HEK293 (cell line): Measurements from ENCODE around the gene CAMK2G.
A peak's percentile ranks its signal among the peaks of the same experiment; 100 is the strongest.

ENCODE experiments used
- CTCF ChIA-PET: fragments of 350-600 bp; formaldehyde crosslinking; extraction: SDS; loops from one replicate; lab custom pipeline; 2021; ENCODE audit warnings: antibody characterized with exemption; lab: Yijun Ruan, JAX
- POLR2A ChIA-PET: fragments of 300-600 bp; formaldehyde crosslinking; extraction: SDS; loops from one replicate; lab custom pipeline; 2020; ENCODE audit warnings: antibody characterized with exemption, inconsistent platforms; lab: Yijun Ruan, JAX
- H3K27ac ChIP-seq: fragments of 200-500 bp; sonication (Bioruptor generic); 2 replicates; pipeline ENCODE4 v1.5.1; 2014; ENCODE audit warnings: low read depth, low read length, control low read depth, inconsistent platforms; ENCODE audit errors: extremely low read depth
- H3K36me3 ChIP-seq, 2 experiments: fragments of 200-500 bp in 1 of 2; sonication (Bioruptor generic) in 1 of 2; 1 replicate in 1 of 2; 2 replicates in 1 of 2; pipeline ENCODE4 v1.5.1; 2014 to 2017; ENCODE audit warnings: inconsistent platforms in 2 of 2, low read length in 2 of 2; ENCODE audit not compliant: control insufficient read depth in 2 of 2, insufficient read depth in 1 of 2
- H3K4me1 ChIP-seq: fragments of 200-500 bp; sonication (Bioruptor generic); 2 replicates; pipeline ENCODE4 v1.5.1; 2014; ENCODE audit warnings: mild to moderate bottlenecking, low read length, inconsistent platforms; ENCODE audit not compliant: control insufficient read depth, insufficient read depth
- H3K4me3 ChIP-seq: 2 replicates; pipeline ENCODE4 v1.5.1; 2011; ENCODE audit warnings: low read depth, mild to moderate bottlenecking, control low read depth, low read length, moderate library complexity
- H3K9me3 ChIP-seq: fragments of 200-500 bp; sonication (Bioruptor generic); 2 replicates; pipeline ENCODE4 v1.5.1; 2014; ENCODE audit warnings: low read depth, low read length, inconsistent platforms; ENCODE audit not compliant: control insufficient read depth, insufficient read depth
- EGR2 ChIP-seq: fragments of 450-650 bp; formaldehyde crosslinking; IDR thresholded peaks from 2 replicates; pipeline ENCODE4 v1.5.1; 2016; ENCODE audit warnings: low read depth, missing biosample characterization, missing genetic modification characterization
- GLIS2 ChIP-seq: fragments of 450-650 bp; formaldehyde crosslinking; IDR thresholded peaks from 2 replicates; pipeline ENCODE4 v1.5.1; 2016; ENCODE audit warnings: missing biosample characterization, missing genetic modification characterization
- RBAK ChIP-seq: fragments of 450-650 bp; formaldehyde crosslinking; IDR thresholded peaks from 2 replicates; pipeline ENCODE4 v1.5.1; 2016; ENCODE audit warnings: missing biosample characterization, missing genetic modification characterization
- REPIN1 ChIP-seq: fragments of 450-650 bp; formaldehyde crosslinking; IDR thresholded peaks from 2 replicates; pipeline ENCODE4 v1.5.1; 2017; ENCODE audit warnings: missing biosample characterization, missing genetic modification characterization, low read depth
- SALL2 ChIP-seq: fragments of 450-650 bp; formaldehyde crosslinking; IDR thresholded peaks from 2 replicates; pipeline ENCODE4 v1.5.0; 2017; ENCODE audit warnings: missing biosample characterization, mild to moderate bottlenecking, missing genetic modification characterization, borderline replicate concordance
- TRIM28 ChIP-seq: IDR thresholded peaks from 2 replicates; pipeline ENCODE4 v1.6.1; 2011; ENCODE audit warnings: low read length, control low read depth, borderline replicate concordance
- ZBTB10 ChIP-seq: fragments of 450-650 bp; formaldehyde crosslinking; IDR thresholded peaks from 2 replicates; pipeline ENCODE4 v1.5.1; 2016; ENCODE audit warnings: missing biosample characterization, missing genetic modification characterization
- ZBTB17 ChIP-seq: fragments of 450-650 bp; formaldehyde crosslinking; IDR thresholded peaks from 2 replicates; pipeline ENCODE4 v1.5.1; 2016; ENCODE audit warnings: missing biosample characterization, missing genetic modification characterization
- ZFHX2 ChIP-seq: fragments of 450-650 bp; formaldehyde crosslinking; conservative IDR thresholded peaks from 2 replicates; pipeline ENCODE4 v1.5.1; 2016; ENCODE audit warnings: missing biosample characterization, missing genetic modification characterization
- ZNF140 ChIP-seq: fragments of 450-650 bp; formaldehyde crosslinking; IDR thresholded peaks from 2 replicates; pipeline ENCODE4 v1.5.1; 2016; ENCODE audit warnings: missing biosample characterization, missing genetic modification characterization
- ZNF155 ChIP-seq: fragments of 450-650 bp; formaldehyde crosslinking; IDR thresholded peaks from 2 replicates; pipeline ENCODE4 v1.5.1; 2016; ENCODE audit warnings: missing biosample characterization, missing genetic modification characterization
- ZNF521 ChIP-seq: fragments of 450-650 bp; formaldehyde crosslinking; IDR thresholded peaks from 2 replicates; pipeline ENCODE4 v1.5.1; 2017; ENCODE audit warnings: missing biosample characterization, mild to moderate bottlenecking, missing genetic modification characterization
- ZNF585B ChIP-seq: fragments of 450-650 bp; formaldehyde crosslinking; IDR thresholded peaks from 2 replicates; pipeline ENCODE4 v1.5.1; 2016; ENCODE audit warnings: missing biosample characterization, missing genetic modification characterization
- ZNF626 ChIP-seq: fragments of 450-650 bp; sonication (Bioruptor Pico); formaldehyde crosslinking; IDR thresholded peaks from 2 replicates; pipeline ENCODE4 v1.5.1; 2018; ENCODE audit warnings: missing biosample characterization, missing genetic modification characterization, inconsistent platforms
- ZNF629 ChIP-seq: fragments of 450-650 bp; formaldehyde crosslinking; IDR thresholded peaks from 2 replicates; pipeline ENCODE4 v1.5.1; 2017; ENCODE audit warnings: missing biosample characterization, missing genetic modification characterization
- ZNF677 ChIP-seq: fragments of 450-650 bp; IDR thresholded peaks from 2 replicates; pipeline ENCODE4 v1.5.0; 2018; ENCODE audit warnings: missing biosample characterization, mild to moderate bottlenecking, missing genetic modification characterization, moderate library complexity
- ZSCAN16 ChIP-seq: fragments of 450-650 bp; formaldehyde crosslinking; IDR thresholded peaks from 2 replicates; pipeline ENCODE4 v1.5.1; 2016; ENCODE audit warnings: missing biosample characterization, missing genetic modification characterization
- TF ChIP-seq, protein P1 (sequence below): fragments of 450-650 bp; formaldehyde crosslinking; IDR thresholded peaks from 2 replicates; pipeline ENCODE4 v1.5.1; 2017; ENCODE audit warnings: missing biosample characterization, missing genetic modification characterization
- TF ChIP-seq, protein P2 (sequence below): fragments of 450-650 bp; formaldehyde crosslinking; IDR thresholded peaks from 2 replicates; pipeline ENCODE4 v1.5.1; 2016; ENCODE audit warnings: missing biosample characterization, missing genetic modification characterization

Gene CAMK2G

DNA sequence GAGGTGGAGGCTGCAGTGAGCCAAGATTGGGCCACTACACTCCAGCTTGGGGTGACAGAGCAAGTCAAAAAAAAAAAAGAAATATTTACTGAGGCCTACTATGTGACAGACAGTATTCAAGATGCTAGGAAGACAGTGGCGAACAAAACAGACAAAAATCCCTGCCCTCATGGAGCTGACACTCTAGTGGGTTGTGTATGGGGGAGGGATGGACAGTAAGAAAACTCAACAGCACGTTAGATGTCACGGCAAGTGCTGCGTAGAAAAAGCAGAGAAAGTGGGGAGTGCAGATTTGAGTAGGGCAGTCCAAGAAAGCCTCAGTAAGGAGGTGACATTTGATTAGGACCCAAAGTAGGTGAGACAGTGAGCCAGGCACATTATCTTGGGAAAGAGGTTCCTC lies 10.1 kb downstream of the CAMK2G start (continued):
- TF ChIP-seq ZBTB10 (tag by site-specific recombination): no peak
- TF ChIP-seq ZNF521 (tag by site-specific recombination): no peak
- no peak for TF ChIP-seq ZNF626 (tag by site-specific recombination)
- TF ChIP-seq GLIS2 (tag by site-specific recombination): no peak
- no peak for TF ChIP-seq ZNF677 (tag by site-specific recombination)
- no peak for TF ChIP-seq ZNF155 (tag by site-specific recombination)
- TF ChIP-seq REPIN1 (tag by site-specific recombination): no peak

- Histone ChIP-seq H3K27ac (no peak overlapping the region), H3K4me1 (no peaks in the 10 kb centered on the region), H3K4me3 (no peak overlapping the region), H3K36me3 (peaks cover 3 to 72% of the 10 kb centered on the region in 2 experiments; a peak in 2 of 3 replicates), H3K9me3 (no peaks in the 10 kb centered on the region)
- ChIA-PET CTCF (interaction anchor here (0.5 to 3.7 kb wide), 7 partner anchors 9 to 556 kb away, joined by 3 to 33 read pairs (median 5); no protein-coding TSS in a partner anchor), POLR2A (interaction anchor here (1.5 kb wide), 1 partner anchor 11 kb away, joined by 4 read pairs; the partner anchor contains the start of gene CAMK2G)
- no peak for TF ChIP-seq ZNF629 (tag by site-specific recombination)
Measured at GRCh38 chr10:73863039-73863817, 11.1 kb downstream of the CAMK2G start.

DNA sequence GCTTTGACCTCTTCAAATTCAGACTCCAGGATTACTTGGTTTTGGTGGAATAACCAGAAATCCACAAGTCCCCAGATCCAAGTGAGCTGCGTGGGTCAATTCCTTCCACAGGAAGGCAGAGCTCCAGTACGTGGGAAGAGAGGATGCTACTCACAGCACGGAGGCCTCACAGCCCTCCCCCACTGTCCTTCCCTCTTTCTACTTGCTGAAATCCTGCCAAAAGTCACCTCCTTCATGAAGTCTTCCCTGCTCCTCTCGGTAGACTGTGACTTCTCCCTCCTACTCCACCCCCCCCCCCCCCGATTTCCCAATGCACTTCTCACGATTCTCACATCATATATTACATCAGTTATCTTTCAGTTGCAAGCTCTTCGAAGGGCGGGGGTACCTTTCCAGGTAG lies 12.3 kb downstream of the CAMK2G start:
- Histone ChIP-seq H3K36me3 (peaks cover 3 to 74% of the 10 kb centered on the region in 2 experiments; a peak in 2 of 3 replicates), H3K4me3 (no peak overlapping the region), H3K9me3 (no peaks in the 10 kb centered on the region), H3K27ac (no peak overlapping the region), H3K4me1 (peaks cover 6% of the 10 kb centered on the region; the same call in 1 of the 2 replicates)
- ChIA-PET POLR2A (interaction anchor here (1.5 kb wide), 1 partner anchor 12 kb away, joined by 4 read pairs; the partner anchor contains the start of gene CAMK2G), CTCF (interaction anchor here (0.9 to 3.7 kb wide), 7 partner anchors 10 to 18 kb away, joined by 3 to 33 read pairs (median 6); no protein-coding TSS in a partner anchor)
- TF ChIP-seq ZFHX2 (tag by site-specific recombination) (0 out of 2 replicates have a peak, but pooled peaks have one; percentile 26), EGR2 (tag by site-specific recombination) (peak; percentile 40), ZNF585B (tag by site-specific recombination) (no peak)

GRCh38 chr10:73859784-73860491 lies 14.4 kb downstream of the CAMK2G start:
- Histone ChIP-seq H3K4me3 (no peak overlapping the region), H3K9me3 (no peaks in the 10 kb centered on the region), H3K36me3 (peaks cover 3 to 71% of the 10 kb centered on the region in 2 experiments; a peak in 2 of 3 replicates), H3K4me1 (peaks cover 6% of the 10 kb centered on the region; the same call in 1 of the 2 replicates), H3K27ac (no peak overlapping the region)
- CTCF ChIA-PET: interaction anchor here (1.2 kb wide), 1 partner anchor 20 kb away, joined by 3 read pairs; no protein-coding TSS in a partner anchor
- POLR2A ChIA-PET: no interaction called here
- peak; percentile 58 for TF ChIP-seq ZBTB17 (tag by site-specific recombination)
- TF ChIP-seq SALL2: no peak
- no peak for TF ChIP-seq RBAK (tag by site-specific recombination)
- TF ChIP-seq, protein P1, sequence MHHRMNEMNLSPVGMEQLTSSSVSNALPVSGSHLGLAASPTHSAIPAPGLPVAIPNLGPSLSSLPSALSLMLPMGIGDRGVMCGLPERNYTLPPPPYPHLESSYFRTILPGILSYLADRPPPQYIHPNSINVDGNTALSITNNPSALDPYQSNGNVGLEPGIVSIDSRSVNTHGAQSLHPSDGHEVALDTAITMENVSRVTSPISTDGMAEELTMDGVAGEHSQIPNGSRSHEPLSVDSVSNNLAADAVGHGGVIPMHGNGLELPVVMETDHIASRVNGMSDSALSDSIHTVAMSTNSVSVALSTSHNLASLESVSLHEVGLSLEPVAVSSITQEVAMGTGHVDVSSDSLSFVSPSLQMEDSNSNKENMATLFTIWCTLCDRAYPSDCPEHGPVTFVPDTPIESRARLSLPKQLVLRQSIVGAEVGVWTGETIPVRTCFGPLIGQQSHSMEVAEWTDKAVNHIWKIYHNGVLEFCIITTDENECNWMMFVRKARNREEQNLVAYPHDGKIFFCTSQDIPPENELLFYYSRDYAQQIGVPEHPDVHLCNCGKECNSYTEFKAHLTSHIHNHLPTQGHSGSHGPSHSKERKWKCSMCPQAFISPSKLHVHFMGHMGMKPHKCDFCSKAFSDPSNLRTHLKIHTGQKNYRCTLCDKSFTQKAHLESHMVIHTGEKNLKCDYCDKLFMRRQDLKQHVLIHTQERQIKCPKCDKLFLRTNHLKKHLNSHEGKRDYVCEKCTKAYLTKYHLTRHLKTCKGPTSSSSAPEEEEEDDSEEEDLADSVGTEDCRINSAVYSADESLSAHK: no peak
- TF ChIP-seq, protein P2, sequence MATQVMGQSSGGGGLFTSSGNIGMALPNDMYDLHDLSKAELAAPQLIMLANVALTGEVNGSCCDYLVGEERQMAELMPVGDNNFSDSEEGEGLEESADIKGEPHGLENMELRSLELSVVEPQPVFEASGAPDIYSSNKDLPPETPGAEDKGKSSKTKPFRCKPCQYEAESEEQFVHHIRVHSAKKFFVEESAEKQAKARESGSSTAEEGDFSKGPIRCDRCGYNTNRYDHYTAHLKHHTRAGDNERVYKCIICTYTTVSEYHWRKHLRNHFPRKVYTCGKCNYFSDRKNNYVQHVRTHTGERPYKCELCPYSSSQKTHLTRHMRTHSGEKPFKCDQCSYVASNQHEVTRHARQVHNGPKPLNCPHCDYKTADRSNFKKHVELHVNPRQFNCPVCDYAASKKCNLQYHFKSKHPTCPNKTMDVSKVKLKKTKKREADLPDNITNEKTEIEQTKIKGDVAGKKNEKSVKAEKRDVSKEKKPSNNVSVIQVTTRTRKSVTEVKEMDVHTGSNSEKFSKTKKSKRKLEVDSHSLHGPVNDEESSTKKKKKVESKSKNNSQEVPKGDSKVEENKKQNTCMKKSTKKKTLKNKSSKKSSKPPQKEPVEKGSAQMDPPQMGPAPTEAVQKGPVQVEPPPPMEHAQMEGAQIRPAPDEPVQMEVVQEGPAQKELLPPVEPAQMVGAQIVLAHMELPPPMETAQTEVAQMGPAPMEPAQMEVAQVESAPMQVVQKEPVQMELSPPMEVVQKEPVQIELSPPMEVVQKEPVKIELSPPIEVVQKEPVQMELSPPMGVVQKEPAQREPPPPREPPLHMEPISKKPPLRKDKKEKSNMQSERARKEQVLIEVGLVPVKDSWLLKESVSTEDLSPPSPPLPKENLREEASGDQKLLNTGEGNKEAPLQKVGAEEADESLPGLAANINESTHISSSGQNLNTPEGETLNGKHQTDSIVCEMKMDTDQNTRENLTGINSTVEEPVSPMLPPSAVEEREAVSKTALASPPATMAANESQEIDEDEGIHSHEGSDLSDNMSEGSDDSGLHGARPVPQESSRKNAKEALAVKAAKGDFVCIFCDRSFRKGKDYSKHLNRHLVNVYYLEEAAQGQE (tag by site-specific recombination): no peak
- no peak for TF ChIP-seq ZNF140 (tag by site-specific recombination)
- no peak for TF ChIP-seq TRIM28
- TF ChIP-seq ZSCAN16 (tag by site-specific recombination): no peak
